22Rv1 (cell line): ENCODE data around the gene RAD51B.

Experiments
- ZFX ChIP-seq: fragments of 450-650 bp; IDR thresholded peaks from 2 replicates; pipeline ENCODE4 v1.6.1; 2017; ENCODE audit warnings: antibody characterized with exemption, borderline replicate concordance
- TF ChIP-seq, protein P1 (sequence below): fragments of 450-650 bp; IDR thresholded peaks from 2 replicates; pipeline ENCODE4 v1.5.1; 2017; ENCODE audit warnings: mild to moderate bottlenecking

DNA sequence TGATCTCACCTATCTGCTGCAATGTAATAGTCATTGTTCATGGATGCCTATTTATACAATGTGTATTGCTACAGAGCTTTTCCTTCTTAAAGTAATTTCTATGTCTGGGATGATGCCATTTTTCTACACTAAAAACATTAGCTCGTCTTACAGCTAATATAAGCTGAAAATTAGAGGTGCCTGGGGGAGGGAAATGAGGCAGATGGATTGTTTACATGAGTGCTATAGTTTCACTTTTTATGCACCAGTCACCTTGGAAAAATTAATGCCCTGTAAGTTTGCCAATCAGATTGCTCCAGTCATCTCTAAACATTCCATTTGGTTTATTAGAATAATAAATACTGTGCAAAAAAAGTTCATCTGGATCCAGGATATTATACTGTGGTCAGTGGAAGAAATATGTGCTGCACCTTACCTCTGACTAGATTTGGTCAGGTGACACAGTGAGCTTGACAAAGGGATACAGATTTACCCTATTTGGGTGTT lies 436.2 kb downstream of the RAD51B start:
- TF ChIP-seq, protein P1, sequence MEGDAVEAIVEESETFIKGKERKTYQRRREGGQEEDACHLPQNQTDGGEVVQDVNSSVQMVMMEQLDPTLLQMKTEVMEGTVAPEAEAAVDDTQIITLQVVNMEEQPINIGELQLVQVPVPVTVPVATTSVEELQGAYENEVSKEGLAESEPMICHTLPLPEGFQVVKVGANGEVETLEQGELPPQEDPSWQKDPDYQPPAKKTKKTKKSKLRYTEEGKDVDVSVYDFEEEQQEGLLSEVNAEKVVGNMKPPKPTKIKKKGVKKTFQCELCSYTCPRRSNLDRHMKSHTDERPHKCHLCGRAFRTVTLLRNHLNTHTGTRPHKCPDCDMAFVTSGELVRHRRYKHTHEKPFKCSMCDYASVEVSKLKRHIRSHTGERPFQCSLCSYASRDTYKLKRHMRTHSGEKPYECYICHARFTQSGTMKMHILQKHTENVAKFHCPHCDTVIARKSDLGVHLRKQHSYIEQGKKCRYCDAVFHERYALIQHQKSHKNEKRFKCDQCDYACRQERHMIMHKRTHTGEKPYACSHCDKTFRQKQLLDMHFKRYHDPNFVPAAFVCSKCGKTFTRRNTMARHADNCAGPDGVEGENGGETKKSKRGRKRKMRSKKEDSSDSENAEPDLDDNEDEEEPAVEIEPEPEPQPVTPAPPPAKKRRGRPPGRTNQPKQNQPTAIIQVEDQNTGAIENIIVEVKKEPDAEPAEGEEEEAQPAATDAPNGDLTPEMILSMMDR: no peak
- no peak for TF ChIP-seq ZFX
